GM18519 (cell line): ENCODE measurements around the gene RAMP2.
"Not testable (repeated sequence)": the region's sequence is repeated elsewhere in the genome, so short reads cannot be mapped to it uniquely, and the experiment has no call there.

ENCODE experiments used
- ATAC-seq: cut with Tn5 transposase; IDR thresholded peaks from one replicate; pipeline ENCODE4 v1.9.1; 2021; ENCODE audit warnings: mild to moderate bottlenecking, moderate library complexity; ENCODE audit not compliant: unreplicated experiment, low FRiP score

The RAMP2 gene

GRCh38 chr17:42767512-42767911 lies 6.5 kb downstream of the RAMP2 start:
- ATAC-seq = no peak

GRCh38 chr17:42768006-42768405 lies 7.0 kb downstream of the RAMP2 start:
- ATAC-seq = not testable (repeated sequence)

GRCh38 chr17:42769964-42770363 lies 8.9 kb downstream of the RAMP2 start:
- not testable (repeated sequence) for ATAC-seq

GRCh38 chr17:42772945-42773289 lies 11.9 kb downstream of the RAMP2 start:
- no peak for ATAC-seq

GRCh38 chr17:42773290-42774035 lies 12.4 kb downstream of the RAMP2 start, which contains the start of gene VPS25:
Gene VPS25 (plus strand): TSS chr17:42773449. CDS start chr17:42773476, 27 bp downstream.
- no peak for ATAC-seq

GRCh38 chr17:42774066-42774745 lies 13.2 kb downstream of the RAMP2 start:
- no peak for ATAC-seq

GRCh38 chr17:42775534-42776098 lies 14.6 kb downstream of the RAMP2 start:
- no peak for ATAC-seq

- no peak for ATAC-seq
Measured at GRCh38 chr17:42778570-42778969, 17.5 kb downstream of the RAMP2 start.

GRCh38 chr17:42779304-42779935 lies 18.4 kb downstream of the RAMP2 start:
- ATAC-seq = no peak

GRCh38 chr17:42779936-42780850 lies 19.2 kb downstream of the RAMP2 start, which contains the start of gene WNK4:
Gene WNK4 (plus strand): TSS chr17:42780610. CDS start chr17:42780699, 89 bp downstream.
- ATAC-seq = no peak

- no peak for ATAC-seq
Measured at GRCh38 chr17:42780851-42781638, 20.0 kb downstream of the RAMP2 start.

- no peak for ATAC-seq
Measured at GRCh38 chr17:42781639-42782165, 20.7 kb downstream of the RAMP2 start.

- no peak for ATAC-seq
Measured at GRCh38 chr17:42782166-42783061, 21.4 kb downstream of the RAMP2 start.

- ATAC-seq = no peak
Measured at GRCh38 chr17:42783062-42783790, 22.2 kb downstream of the RAMP2 start.

- ATAC-seq = no peak
Measured at GRCh38 chr17:42783791-42784138, 22.7 kb downstream of the RAMP2 start.

- no peak for ATAC-seq
Measured at GRCh38 chr17:42784409-42784808, 23.4 kb downstream of the RAMP2 start.

GRCh38 chr17:42784811-42785592 lies 24.0 kb downstream of the RAMP2 start:
- no peak for ATAC-seq
